Neural cell (in vitro differentiated cells): Measurements from ENCODE around the gene LRCOL1.

Source experiments
- EZH2 ChIP-seq: fragments of 200-600, 300-800 bp; shearing (Covaris generic), sonication (generic); IDR thresholded peaks from 2 replicates; pipeline ENCODE4 v1.6.1; 2014; ENCODE audit warnings: antibody characterized with exemption, low read length, borderline replicate concordance, mild to moderate bottlenecking; ENCODE audit not compliant: insufficient read depth, poor library complexity, severe bottlenecking
- POLR2AphosphoS5 ChIP-seq: IDR thresholded peaks from 2 replicates; pipeline ENCODE4 v1.6.1; 2012
- TAF1 ChIP-seq: IDR thresholded peaks from 2 replicates; pipeline ENCODE4 v1.6.1; 2012; ENCODE audit warnings: low read depth
- TF ChIP-seq, protein P1 (sequence below): fragments of 450-650 bp; IDR thresholded peaks from 2 replicates; pipeline ENCODE4 v1.5.1; 2014; ENCODE audit warnings: antibody characterized with exemption, mild to moderate bottlenecking, moderate library complexity; ENCODE audit not compliant: poor library complexity, severe bottlenecking

DNA sequence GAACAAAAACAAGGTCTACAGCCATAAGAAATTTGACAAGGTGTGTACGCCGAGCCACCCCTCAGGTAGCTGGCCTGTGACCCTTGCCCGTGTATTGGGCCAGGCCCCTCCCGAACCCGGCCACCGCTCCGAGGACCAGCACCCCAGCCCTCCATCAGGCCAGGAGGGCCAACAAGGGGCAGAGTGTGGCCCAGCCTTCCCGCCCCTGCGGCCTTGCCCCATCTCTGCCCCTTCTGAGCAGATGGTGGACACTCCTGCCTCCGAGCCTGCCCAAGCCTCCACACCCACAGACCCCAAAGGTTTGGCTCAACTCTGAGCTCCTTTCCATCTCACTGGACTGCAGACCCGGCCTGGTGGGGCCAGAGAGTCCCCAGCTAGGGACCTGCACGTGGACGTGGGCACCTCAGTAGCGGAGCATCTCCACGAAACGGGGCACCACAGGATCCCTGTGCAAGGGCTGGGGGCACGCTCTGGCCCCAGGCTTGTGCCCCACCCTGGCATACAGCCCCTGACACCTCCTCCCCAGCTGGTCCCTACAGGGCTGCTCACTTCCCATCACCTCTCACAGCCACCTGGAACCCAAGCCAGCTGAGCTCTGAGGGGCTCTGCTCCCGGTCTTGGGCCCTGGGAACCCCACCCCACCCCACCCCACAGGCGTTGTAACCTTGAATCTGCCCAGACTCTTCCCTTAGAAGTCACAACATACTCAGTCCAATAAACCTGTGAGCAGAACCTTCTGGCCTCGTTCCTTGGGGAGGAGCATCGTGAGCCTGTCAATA is 11.5 kb upstream of the LRCOL1 start:
- TF ChIP-seq TAF1 (no peak), POLR2AphosphoS5 (no peak), EZH2 (no peak)
- TF ChIP-seq, protein P1, sequence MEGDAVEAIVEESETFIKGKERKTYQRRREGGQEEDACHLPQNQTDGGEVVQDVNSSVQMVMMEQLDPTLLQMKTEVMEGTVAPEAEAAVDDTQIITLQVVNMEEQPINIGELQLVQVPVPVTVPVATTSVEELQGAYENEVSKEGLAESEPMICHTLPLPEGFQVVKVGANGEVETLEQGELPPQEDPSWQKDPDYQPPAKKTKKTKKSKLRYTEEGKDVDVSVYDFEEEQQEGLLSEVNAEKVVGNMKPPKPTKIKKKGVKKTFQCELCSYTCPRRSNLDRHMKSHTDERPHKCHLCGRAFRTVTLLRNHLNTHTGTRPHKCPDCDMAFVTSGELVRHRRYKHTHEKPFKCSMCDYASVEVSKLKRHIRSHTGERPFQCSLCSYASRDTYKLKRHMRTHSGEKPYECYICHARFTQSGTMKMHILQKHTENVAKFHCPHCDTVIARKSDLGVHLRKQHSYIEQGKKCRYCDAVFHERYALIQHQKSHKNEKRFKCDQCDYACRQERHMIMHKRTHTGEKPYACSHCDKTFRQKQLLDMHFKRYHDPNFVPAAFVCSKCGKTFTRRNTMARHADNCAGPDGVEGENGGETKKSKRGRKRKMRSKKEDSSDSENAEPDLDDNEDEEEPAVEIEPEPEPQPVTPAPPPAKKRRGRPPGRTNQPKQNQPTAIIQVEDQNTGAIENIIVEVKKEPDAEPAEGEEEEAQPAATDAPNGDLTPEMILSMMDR, result no peak
